GM23338 (cell line): ENCODE measurements around the gene PRELID1. TPM values are rescaled to one million over a fixed set of nuclear protein-coding genes. Genes with fewer than 3 reads are reported as not detected.

Source experiments
- ATAC-seq: fragments of 200-7000 bp; cut with Tn5 transposase; 3 replicates; pipeline ENCODE4 v1.9.1; 2020
- DNase-seq: peaks from one replicate; pipeline ENCODE4 v3.0.0-alpha.2; 2015; ENCODE audit warnings: low spot score
- H2AFZ ChIP-seq: fragments of 200-600 bp; sonication (generic); 2 replicates; pipeline ENCODE4 v1.8.0; 2016; ENCODE audit warnings: antibody characterized with exemption, mild to moderate bottlenecking, moderate library complexity
- H3F3A ChIP-seq: fragments of 200-600 bp; sonication (generic); replicated peaks from 2 replicates; pipeline ENCODE4 v1.8.0; 2017; ENCODE audit warnings: antibody characterized with exemption, mixed run types, low read depth
- H3K27ac ChIP-seq: fragments of 200-600 bp; sonication (generic); 2 replicates; pipeline ENCODE4 v1.6.1; 2016; ENCODE audit warnings: low read depth
- H3K27me3 ChIP-seq: fragments of 200-600 bp; sonication (generic); 2 replicates; pipeline ENCODE4 v1.8.0; 2016; ENCODE audit warnings: mild to moderate bottlenecking, mixed run types, moderate library complexity; ENCODE audit not compliant: insufficient read depth
- H3K36me3 ChIP-seq: fragments of 200-600 bp; sonication (generic); 2 replicates; pipeline ENCODE4 v1.8.0; 2016; ENCODE audit warnings: mild to moderate bottlenecking; ENCODE audit not compliant: insufficient read depth
- H3K4me1 ChIP-seq: fragments of 200-600 bp; sonication (generic); 2 replicates; pipeline ENCODE4 v1.8.0; 2016; ENCODE audit warnings: mild to moderate bottlenecking, moderate library complexity; ENCODE audit not compliant: insufficient read depth
- H3K4me2 ChIP-seq: fragments of 200-600 bp; sonication (generic); 2 replicates; pipeline ENCODE4 v1.7.1; 2017; ENCODE audit warnings: mixed run types
- H3K4me3 ChIP-seq: fragments of 200-600 bp; sonication (generic); 2 replicates; pipeline ENCODE4 v1.6.1; 2016; ENCODE audit warnings: mixed run types
- H3K79me2 ChIP-seq: fragments of 200-600 bp; sonication (generic); replicated peaks from 2 replicates; pipeline ENCODE4 v1.8.0; 2017; ENCODE audit warnings: mild to moderate bottlenecking; ENCODE audit not compliant: insufficient read depth
- H3K9me2 ChIP-seq: fragments of 200-600 bp; sonication (generic); 2 replicates; pipeline ENCODE4 v1.8.0; 2017; ENCODE audit not compliant: insufficient read depth
- H4K20me1 ChIP-seq: fragments of 200-600 bp; sonication (generic); replicated peaks from 2 replicates; pipeline ENCODE4 v1.8.0; 2017; ENCODE audit warnings: mild to moderate bottlenecking; ENCODE audit not compliant: insufficient read depth
- H3K27ac Mint-ChIP-seq: 2 replicates; pipeline ENCODE4 v1.8.0; 2020; ENCODE audit warnings: inconsistent platforms, mild to moderate bottlenecking, moderate library complexity, mixed read lengths
- H3K27me3 Mint-ChIP-seq: 3 replicates; pipeline ENCODE4 v1.8.0; 2022; ENCODE audit warnings: low read depth, mild to moderate bottlenecking, moderate library complexity, mixed read lengths, inconsistent platforms; ENCODE audit not compliant: insufficient read depth, poor library complexity
- H3K36me3 Mint-ChIP-seq: 3 replicates; pipeline ENCODE4 v1.8.0; 2021; ENCODE audit warnings: low read depth, mild to moderate bottlenecking, inconsistent platforms, moderate library complexity, mixed read lengths
- H3K4me1 Mint-ChIP-seq: 3 replicates; pipeline ENCODE4 v1.8.0; 2020; ENCODE audit warnings: mild to moderate bottlenecking, inconsistent platforms, mixed read lengths
- H3K4me3 Mint-ChIP-seq: 3 replicates; pipeline ENCODE4 v1.8.0; 2021; ENCODE audit warnings: moderate library complexity, mild to moderate bottlenecking, inconsistent platforms, mixed read lengths
- H3K9me3 Mint-ChIP-seq: 3 replicates; pipeline ENCODE4 v1.8.0; 2020; ENCODE audit warnings: moderate library complexity, mild to moderate bottlenecking, inconsistent platforms, mixed read lengths
- CREB1 ChIP-seq: fragments of 250-450 bp; sonication (Bioruptor Pico); IDR thresholded peaks from 2 replicates; pipeline ENCODE4 v1.5.0; 2020; ENCODE audit warnings: low read depth, mild to moderate bottlenecking, moderate library complexity
- CTCF ChIP-seq, 2 experiments: fragments of 200-600 bp in 1 of 2; sonication (generic) in 1 of 2; conservative IDR thresholded peaks; 2 replicates each; pipeline versions ENCODE4 v1.5.1 to v1.6.1; 2016 to 2017; ENCODE audit warnings: antibody characterized with exemption in 2 of 2, low read depth in 2 of 2, mild to moderate bottlenecking in 2 of 2, moderate library complexity in 1 of 2
- NANOG ChIP-seq: IDR thresholded peaks from 2 replicates; pipeline ENCODE4 v1.6.1; 2016; ENCODE audit warnings: antibody characterized with exemption, borderline replicate concordance
- POLR2AphosphoS5 ChIP-seq: IDR thresholded peaks from 2 replicates; pipeline ENCODE4 v1.6.1; 2016; ENCODE audit warnings: antibody characterized with exemption, low read depth
- REST ChIP-seq: IDR thresholded peaks from one replicate; pipeline ENCODE4 v1.6.1; 2018; ENCODE audit warnings: antibody characterized with exemption; ENCODE audit not compliant: unreplicated experiment
- STAT1 ChIP-seq: IDR thresholded peaks from one replicate; pipeline ENCODE4 v1.6.1; 2016; ENCODE audit warnings: antibody characterized with exemption; ENCODE audit not compliant: unreplicated experiment
- ZNF331 ChIP-seq: fragments of 250-450 bp; sonication (Bioruptor Pico); IDR thresholded peaks from 2 replicates; pipeline ENCODE4 v1.5.0; 2020; ENCODE audit warnings: low read depth, mild to moderate bottlenecking, moderate library complexity
- ZNF462 ChIP-seq: fragments of 250-450 bp; sonication (Bioruptor Pico); IDR thresholded peaks from 2 replicates; pipeline ENCODE4 v1.5.0; 2020; ENCODE audit warnings: mild to moderate bottlenecking, moderate library complexity
- polyA plus RNA-seq: library from polyadenylated mRNA; unstranded; fragments of >200 nt; fragmentation: Nextera tagmentation; extraction: Ambion mirVana; gene quantifications from 2 replicates; pipeline ENCODE4 v1.2.1, GENCODE V29; 2016
- total RNA-seq: library from RNA; depleted of rRNA; stranded (reverse); fragments of >200 nt; shearing (Covaris generic); gene quantifications from 2 replicates; pipeline ENCODE4 v1.2.3, GENCODE V29; 2014

PRELID1 gene
- total and polyA plus RNA-seq, 2 experiments from 2014 or later: 328 to 349 TPM

GRCh38 chr5:177311392-177311722 lies 7.8 kb downstream of the PRELID1 start:
- Histone ChIP-seq H3K4me2 (peak overlapping the region; percentile 88), H3K4me3 (peak overlapping the region; percentile 69), H4K20me1 (peaks cover 11% of the 10 kb centered on the region; the same call in 1 of the 2 replicates), H3K79me2 (no peaks in the 10 kb centered on the region), H2AFZ (0 out of 2 replicates have a peak overlapping the region, but pooled peaks have one; percentile 14), H3F3A (peaks cover 20% of the 10 kb centered on the region), H3K27ac (no peak overlapping the region), H3K9me2 (no peaks in the 10 kb centered on the region), H3K36me3 (peaks cover 5% of the 10 kb centered on the region; the same call in 1 of the 2 replicates), H3K4me1 (peaks cover 12% of the 10 kb centered on the region), H3K27me3 (no peaks in the 10 kb centered on the region)
- Mint-ChIP-seq H3K9me3 (no peaks in the 10 kb centered on the region; the same call in 2 of the 3 replicates), H3K27me3 (peaks cover 13% of the 10 kb centered on the region), H3K4me3 (peak overlapping the region; percentile 75), H3K4me1 (peaks cover 18% of the 10 kb centered on the region), H3K27ac (no peak overlapping the region), H3K36me3 (peaks cover 8% of the 10 kb centered on the region)
- ATAC-seq (peak; percentile 8), DNase-seq (no peak)
- TF ChIP-seq ZNF331 (CRISPR knock-in tag) (no peak), NANOG (no peak), REST (no peak), ZNF462 (no peak), POLR2AphosphoS5 (no peak), STAT1 (no peak), CTCF (conservative IDR thresholded peaks at IDR 0.05; ENCODE audit: low read depth in 2 of 2) (no peak), CREB1 (CRISPR knock-in tag) (no peak)
